Activated CD4-positive, alpha-beta T cell treated with anti-CD3 and anti-CD28 coated beads, Interleukin-2, amount 50 U/mL, for 24 hours (primary cell): ENCODE results near the gene MLIP.
"Not testable (repeated sequence)": the region's sequence is repeated elsewhere in the genome, so short reads cannot be mapped to it uniquely, and the experiment has no call there.

Experiments
- DNase-seq, 2 donors: peaks; one replicate each; pipeline ENCODE4 v3.0.0-alpha.2; 2020; ENCODE audit warnings: low read depth in 1 of 2, low spot score in 1 of 2

The MLIP gene

DNA sequence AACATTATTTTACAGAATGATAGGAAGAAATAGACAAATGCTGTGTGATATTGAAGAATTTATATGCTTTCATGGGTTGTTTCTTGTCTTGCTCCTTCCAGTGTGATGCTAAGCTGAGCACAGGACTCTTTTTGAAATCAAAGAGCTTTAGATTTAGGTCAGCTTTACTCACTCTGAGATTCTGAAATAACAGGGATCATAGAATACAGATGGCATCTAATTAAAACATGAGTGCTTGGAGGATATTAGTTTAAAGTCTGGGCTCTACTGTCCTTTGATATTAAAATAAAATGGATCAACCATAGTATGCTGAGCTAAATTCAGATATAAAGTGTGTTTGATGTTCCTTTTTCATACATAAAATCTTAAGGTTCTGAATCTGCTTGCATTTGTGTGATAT, 29.6 kb downstream of the MLIP start:
- DNase-seq = no peak

DNA sequence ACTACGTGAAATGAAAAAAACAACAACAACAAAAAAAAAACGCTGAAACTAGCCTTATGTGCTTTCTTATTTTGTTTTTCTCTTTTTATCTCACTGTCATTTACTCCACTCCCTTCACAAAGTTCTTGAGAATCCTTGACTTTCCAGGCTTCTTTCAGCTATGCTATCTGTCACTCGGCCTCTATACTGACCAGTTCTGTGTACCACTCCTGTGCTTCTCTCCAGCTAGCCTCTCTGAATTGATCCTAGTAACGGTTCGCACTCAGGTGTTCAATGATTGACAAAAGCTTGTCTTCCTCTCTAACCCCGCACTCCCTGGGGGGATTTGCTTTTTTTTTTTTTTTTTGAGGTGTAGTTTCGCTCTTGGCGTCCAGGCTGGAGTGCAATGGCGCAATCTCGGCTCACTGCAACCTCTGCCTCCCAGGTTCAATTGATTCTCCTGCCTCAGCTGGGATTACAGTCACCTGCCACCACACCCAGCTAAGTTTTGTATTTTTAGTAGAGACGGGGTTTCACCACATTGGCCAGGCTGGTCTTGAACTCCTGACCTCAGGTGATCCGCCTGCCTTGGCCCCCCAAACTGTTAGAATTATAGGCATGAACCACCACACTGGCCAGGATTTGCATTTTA, 31.8 kb downstream of the MLIP start:
- no peak for DNase-seq

- DNase-seq = no peak
Observed at GRCh38 chr6:54151861-54152260, 40.6 kb downstream of the MLIP start.

GRCh38 chr6:54156650-54157250, 45.5 kb downstream of the MLIP start:
- no peak for DNase-seq

GRCh38 chr6:54157405-54157804, 46.2 kb downstream of the MLIP start:
- no peak for DNase-seq

GRCh38 chr6:54173089-54173488, 61.8 kb downstream of the MLIP start:
- DNase-seq = no peak

DNA sequence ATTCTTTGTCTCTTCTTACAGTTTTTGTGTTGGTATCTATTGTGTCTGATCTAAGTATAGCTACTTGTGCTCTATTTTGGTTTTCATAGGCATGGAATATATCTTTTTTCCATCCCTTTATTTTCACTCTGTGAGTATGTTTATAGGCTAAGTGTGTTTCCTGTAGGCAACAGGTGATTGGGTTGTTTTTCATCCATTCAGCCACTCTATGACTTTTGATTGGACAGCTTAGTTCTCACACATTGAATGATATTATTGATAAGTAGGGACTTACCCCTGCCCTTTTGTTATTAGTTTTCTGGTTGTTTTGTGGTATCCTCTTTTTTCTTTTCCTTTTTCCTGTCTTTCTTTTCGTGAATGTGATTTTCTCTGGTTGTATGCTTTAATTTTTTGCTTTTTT, 67.9 kb downstream of the MLIP start:
- no peak for DNase-seq

GRCh38 chr6:54183616-54184015, 72.4 kb downstream of the MLIP start:
- DNase-seq = no peak

GRCh38 chr6:54185885-54186284, 74.6 kb downstream of the MLIP start:
- DNase-seq = no peak

- DNase-seq = no peak
Observed at GRCh38 chr6:54188846-54189245, 77.6 kb downstream of the MLIP start.

DNA sequence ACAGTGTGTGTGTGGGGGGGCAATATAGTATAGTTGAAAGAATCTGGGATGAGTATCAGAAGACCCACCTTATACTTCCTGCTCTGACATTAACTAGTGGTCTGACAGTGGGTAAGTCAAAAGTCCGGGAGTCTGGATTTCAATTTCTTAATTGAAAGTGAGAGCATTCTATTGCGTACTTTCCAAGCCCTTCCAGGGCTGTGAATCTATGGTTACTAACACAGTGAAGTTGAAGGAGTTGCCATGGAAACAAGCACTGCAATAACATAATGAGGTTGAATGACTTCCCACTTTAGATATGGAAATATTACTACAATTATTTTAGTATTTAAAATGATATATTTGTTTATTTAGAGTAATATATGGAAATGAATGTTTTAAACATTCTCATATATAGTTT, 80.2 kb downstream of the MLIP start:
- no peak for DNase-seq

- no peak for DNase-seq
Observed at GRCh38 chr6:54192993-54193392, 81.8 kb downstream of the MLIP start.

- no peak for DNase-seq
Observed at GRCh38 chr6:54193560-54193959, 82.3 kb downstream of the MLIP start.

DNA sequence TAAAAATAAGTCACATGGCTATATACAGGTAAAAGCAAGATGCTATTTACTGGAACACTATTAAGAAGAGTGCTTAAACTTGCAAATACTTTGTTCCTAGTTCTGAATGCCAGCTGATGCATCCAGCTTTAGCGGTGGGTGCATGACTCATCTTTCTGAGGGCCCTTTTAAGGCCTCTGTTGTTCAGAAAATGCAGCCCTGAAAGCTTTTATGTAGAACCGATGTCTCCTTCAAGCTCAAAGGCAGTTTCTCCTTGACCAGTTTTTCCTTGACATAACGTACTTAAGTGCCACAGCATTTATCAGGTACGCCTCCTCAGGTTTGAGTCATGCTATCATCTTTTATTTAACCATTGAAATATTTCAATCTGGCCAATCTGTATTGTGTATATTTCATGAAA, 82.8 kb downstream of the MLIP start:
- DNase-seq = no peak

DNA sequence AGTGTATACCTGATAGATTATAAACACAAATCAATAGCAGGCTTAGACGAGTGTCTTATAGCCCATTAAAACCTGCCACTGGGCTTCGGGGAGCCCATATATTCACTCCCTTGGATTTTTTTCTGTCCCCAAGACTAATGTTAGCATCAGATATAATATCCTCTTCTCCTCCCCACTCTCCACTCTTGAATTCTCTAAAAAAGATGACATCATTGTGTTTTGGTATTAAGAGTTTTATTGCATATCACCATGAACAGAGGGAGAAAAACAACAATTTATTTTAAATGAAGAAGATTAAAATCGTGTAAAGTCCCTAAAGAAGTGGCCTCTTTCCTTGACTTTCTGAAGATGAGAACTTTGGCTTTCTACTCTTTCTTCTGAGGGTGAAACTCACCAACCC, 84.4 kb downstream of the MLIP start:
- no peak for DNase-seq

- no peak for DNase-seq
Observed at GRCh38 chr6:54196905-54197304, 85.7 kb downstream of the MLIP start.

GRCh38 chr6:54198134-54198533, 86.9 kb downstream of the MLIP start:
- DNase-seq = no peak

- not testable (repeated sequence) for DNase-seq
Observed at GRCh38 chr6:54203474-54204035, 92.3 kb downstream of the MLIP start.

DNA sequence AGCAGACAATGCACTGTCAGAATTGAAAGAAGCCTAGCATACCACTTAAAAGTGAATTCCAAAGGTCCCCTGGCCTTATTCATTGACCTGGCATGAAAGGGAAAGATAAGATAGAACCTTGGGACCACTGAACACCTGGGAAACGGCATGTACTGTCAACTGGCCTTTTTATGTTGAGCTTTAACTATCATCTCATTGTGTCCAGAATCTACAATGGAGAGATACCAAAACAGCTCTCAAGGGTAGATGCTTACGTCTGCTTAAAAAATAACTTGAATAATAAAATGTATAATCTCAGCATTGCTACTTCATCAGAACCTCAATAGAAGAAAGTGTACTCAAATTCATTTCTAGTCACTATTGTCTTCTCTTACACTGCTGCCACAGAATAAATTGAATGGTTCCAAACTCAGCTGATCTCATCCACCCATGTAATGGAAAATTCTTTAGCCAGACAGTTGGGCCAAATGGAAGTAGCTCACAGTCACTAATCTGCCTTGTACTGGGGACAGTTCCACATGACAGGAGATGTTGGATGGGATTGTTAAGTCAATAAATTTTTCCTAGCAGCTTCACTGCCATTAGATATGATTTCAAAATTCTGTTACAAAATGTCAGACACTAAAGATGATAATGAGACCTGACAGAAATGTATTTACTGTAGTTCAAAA, 93.8 kb downstream of the MLIP start:
- no peak for DNase-seq

DNA sequence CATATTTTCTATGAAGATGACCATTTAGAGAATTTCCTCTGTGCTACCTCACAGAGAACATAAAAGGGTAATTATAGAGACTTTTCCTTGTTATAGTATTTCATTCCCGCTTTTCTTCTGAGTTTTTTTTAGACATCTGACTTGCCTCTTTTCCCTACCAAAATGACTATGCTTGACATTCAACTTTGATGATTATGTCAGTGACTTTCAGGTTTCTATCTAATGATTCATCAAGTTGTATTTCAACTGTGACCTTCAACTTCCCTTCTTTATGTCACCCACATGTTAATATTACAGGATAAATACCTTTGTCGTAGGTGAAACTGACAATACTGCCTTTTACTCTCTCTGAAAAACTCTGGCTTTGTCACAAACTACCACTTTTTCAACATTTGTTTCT, 95.3 kb downstream of the MLIP start:
- no peak for DNase-seq

- not testable (repeated sequence) for DNase-seq
Observed at GRCh38 chr6:54209983-54210382, 98.7 kb downstream of the MLIP start.

- no peak for DNase-seq
Observed at GRCh38 chr6:54214286-54214685, 103.0 kb downstream of the MLIP start.
